ENCODE data around the gene SNX5. TPM values are rescaled to one million over a fixed set of nuclear protein-coding genes. Genes with fewer than 3 reads are reported as not detected.

Gene SNX5
- total RNA-seq, 2 experiments from 2014 or later = 228 to 237 TPM

DNA sequence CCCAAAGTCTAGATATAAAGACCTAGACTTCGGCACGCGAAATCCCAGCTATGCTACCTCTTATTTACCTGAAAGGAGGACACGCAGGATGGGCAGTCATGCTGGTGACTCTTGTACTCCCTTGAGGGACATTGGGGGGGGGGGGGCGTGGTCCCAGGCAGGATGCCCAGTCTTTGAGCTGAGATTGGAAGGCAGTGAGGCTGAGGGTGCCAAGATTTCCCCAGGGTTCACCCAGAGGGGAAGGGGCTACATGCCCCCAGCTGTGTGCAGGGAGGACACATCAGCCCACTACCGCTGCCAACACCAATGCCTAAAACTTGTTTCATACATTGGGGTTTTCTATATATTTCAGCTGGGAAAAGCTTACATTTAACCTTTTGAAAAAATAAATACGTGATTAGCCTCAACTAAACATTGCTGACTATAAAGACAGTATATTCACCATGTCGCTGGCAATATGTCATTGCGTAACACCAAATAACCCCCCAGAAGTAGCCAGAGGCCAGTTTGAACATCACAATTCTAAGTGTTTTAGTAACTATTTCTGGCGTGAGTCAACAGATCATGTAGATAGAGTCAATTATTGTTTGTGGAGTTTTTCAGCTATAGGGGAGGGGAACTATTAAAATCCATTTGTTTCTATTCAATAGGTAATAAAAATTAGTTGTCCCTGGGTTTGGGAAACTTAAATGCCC lies 21.8 kb upstream of the SNX5 start:
- Mint-ChIP-seq H3K4me3 (no peak overlapping the region), H3K4me1 (ENCODE audit: low read depth) (peaks cover 27% of the 10 kb centered on the region), H3K27me3 (ENCODE audit: low read depth) (no peaks in the 10 kb centered on the region), H3K36me3 (ENCODE audit: low read depth) (peaks cover 27% of the 10 kb centered on the region), H3K27ac (no peak overlapping the region), H3K9me3 (no peaks in the 10 kb centered on the region)
- intact Hi-C loops (cut with micrococcal nuclease) = loop anchor here (5.0 kb wide), 1 partner anchor 33 kb away; no protein-coding TSS in a partner anchor
- CTCF ChIA-PET = interaction anchor here (0.8 to 1.6 kb wide), 3 partner anchors 19 to 454 kb away, joined by 3 to 5 read pairs (median 3); no protein-coding TSS in a partner anchor
- no peak for DNase-seq

DNA sequence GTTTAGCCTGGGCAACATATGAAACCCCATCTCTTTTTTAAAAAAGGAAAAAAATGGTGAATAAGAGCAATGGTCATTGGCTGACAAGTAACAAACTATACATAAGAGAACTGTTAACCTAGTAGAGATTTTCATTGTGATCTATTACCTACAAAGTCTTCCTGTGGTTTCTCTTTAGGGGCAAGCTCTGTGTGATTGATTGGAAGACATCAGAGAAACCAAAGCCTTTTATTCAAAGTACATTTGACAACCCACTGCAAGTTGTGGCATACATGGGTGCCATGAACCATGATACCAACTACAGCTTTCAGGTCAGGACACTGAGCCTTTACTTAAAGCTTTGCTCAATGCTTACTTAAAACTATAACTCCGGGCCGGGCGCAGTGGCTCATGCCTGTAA lies 19.4 kb upstream of the SNX5 start:
- Mint-ChIP-seq H3K27ac (no peak overlapping the region), H3K27me3 (ENCODE audit: low read depth) (no peaks in the 10 kb centered on the region), H3K9me3 (no peaks in the 10 kb centered on the region), H3K36me3 (ENCODE audit: low read depth) (peaks cover 31% of the 10 kb centered on the region), H3K4me1 (ENCODE audit: low read depth) (peaks cover 23% of the 10 kb centered on the region), H3K4me3 (no peak overlapping the region)
- no peak for DNase-seq
- CTCF ChIA-PET = no interaction called here
- intact Hi-C loops (cut with micrococcal nuclease) = no loop called here

DNA sequence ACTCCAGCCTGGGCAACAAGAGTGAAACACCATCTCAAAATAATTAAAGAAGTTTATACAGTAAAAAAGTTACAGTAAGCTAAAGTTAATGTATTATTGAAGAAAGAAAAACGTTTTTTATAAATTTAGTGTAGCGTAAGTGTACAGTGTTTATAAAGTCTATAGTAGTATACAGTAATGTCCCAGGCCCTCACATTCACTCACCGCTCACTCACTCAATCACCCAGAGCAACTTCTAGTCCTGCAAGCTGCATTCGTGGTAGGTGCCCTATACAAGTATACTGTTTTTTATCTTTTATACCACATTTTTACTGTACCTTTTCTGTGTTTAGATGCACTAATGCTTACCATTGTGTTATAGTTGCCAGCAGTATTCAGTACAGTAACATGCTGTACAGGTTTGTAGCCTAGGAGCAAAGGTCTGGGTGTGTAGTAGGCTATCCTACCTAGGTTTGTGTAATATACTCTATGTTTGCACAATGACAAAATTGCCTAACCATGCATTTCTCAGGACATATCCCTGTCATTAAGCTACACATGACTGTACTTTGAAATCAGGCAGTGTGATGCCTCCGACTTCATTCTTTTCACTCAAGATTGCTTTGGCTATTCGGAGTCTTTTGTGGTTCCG lies 16.9 kb upstream of the SNX5 start:
- Mint-ChIP-seq H3K4me3 (no peak overlapping the region), H3K9me3 (no peaks in the 10 kb centered on the region), H3K27ac (no peak overlapping the region), H3K36me3 (ENCODE audit: low read depth) (peaks cover 31% of the 10 kb centered on the region), H3K4me1 (ENCODE audit: low read depth) (peaks cover 12% of the 10 kb centered on the region), H3K27me3 (ENCODE audit: low read depth) (no peaks in the 10 kb centered on the region)
- no peak for DNase-seq
- intact Hi-C loops (cut with micrococcal nuclease) = no loop called here
- CTCF ChIA-PET = interaction anchor here (0.6 to 1.3 kb wide), 4 partner anchors 12 to 97 kb away, joined by 3 to 4 read pairs (median 4); no protein-coding TSS in a partner anchor

DNA sequence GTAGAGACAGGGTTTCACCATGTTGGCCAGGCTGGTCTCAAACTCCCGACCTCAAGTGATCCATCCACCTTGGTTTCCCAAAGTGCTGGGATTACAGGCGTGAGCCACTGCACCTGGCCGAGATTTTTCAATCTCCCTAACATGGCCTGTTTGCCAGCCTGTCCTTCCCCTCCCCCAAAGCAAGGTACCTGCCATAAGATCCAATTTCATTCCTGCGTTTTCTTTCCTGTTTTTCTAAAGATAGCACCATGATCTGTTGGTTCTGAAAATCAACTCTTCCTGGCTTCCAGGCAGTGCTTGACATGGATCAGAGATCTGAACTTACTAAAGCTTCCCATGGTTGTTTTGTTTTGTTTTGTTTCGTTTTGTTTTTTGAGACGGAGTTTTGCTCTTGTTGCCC lies 7.7 kb upstream of the SNX5 start:
- no peak for DNase-seq
- Mint-ChIP-seq H3K27me3 (ENCODE audit: low read depth) (no peaks in the 10 kb centered on the region), H3K4me3 (no peak overlapping the region), H3K27ac (no peak overlapping the region), H3K36me3 (ENCODE audit: low read depth) (peaks cover 44% of the 10 kb centered on the region), H3K9me3 (no peaks in the 10 kb centered on the region), H3K4me1 (ENCODE audit: low read depth) (peaks cover 30% of the 10 kb centered on the region)
- intact Hi-C loops (cut with micrococcal nuclease) = no loop called here
- CTCF ChIA-PET = interaction anchor here (0.6 kb wide), 1 partner anchor 109 kb away, joined by 5 read pairs; no protein-coding TSS in a partner anchor

DNA sequence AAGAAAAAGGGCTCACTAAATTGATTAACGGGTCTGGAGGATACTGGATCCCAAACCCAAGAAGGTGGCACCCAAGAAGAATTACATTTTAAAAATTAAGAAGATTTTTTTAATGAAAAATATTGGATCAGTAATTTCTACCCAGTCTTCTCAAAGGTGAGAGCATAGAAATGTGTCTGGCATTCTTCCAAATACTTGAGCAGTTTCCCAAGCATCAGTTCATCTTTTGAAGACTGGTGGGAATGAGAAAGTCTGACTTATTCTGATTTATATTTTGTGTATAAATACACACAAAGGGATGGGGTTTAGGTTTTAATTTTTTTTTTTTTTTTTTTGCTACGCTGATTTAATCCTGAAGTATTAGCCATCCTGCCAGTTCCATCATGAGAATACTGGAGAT lies 3.5 kb upstream of the SNX5 start:
- no peak overlapping the region for H3K27ac Mint-ChIP-seq

DNA sequence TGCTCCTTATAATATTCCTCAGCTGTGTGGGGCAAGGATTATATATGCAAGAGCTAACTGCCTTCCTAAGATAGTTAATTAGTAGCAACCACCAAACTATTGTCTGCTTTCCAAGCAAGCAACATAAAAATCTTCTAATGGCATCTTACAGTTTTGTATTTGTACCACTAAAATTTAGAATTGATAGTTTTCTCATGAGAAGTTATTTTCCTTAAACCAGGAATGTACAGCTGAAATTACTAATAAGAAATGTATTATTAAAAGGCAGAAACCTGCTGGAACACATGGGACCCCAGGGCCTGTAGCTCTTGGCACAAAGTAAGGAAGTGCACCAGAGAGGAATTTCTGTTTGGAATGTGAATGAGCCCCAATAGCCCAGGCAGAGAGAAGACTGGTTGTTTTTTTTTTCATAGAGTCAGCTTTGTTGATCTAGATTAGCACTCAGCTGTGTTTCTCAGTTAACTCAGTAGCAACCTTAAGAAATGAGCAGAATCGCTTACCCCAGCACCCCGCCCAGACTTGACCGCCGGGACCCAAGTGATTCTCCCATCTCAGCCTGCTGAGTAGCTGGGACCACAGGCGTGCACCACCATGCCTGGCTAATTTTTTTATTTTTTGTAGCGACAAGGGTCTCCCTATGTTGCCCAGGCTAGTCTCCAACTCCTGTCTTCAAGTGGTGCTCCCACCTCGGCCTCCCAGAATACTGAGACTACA lies 2.9 kb upstream of the SNX5 start:
- H3K4me1 Mint-ChIP-seq (ENCODE audit: low read depth) = peaks cover 37% of the 10 kb centered on the region
- H3K9me3 Mint-ChIP-seq = no peaks in the 10 kb centered on the region
- CTCF ChIA-PET = interaction anchor here (1.1 to 1.3 kb wide), 2 partner anchors 13 to 19 kb away, joined by 3 to 5 read pairs; no protein-coding TSS in a partner anchor
- intact Hi-C loops (cut with micrococcal nuclease) = no loop called here
- no peak for DNase-seq
- H3K27me3 Mint-ChIP-seq (ENCODE audit: low read depth) = no peaks in the 10 kb centered on the region
- peak overlapping the region; percentile 86 for H3K4me3 Mint-ChIP-seq
- no peak overlapping the region for H3K27ac Mint-ChIP-seq
- H3K36me3 Mint-ChIP-seq (ENCODE audit: low read depth) = peaks cover 59% of the 10 kb centered on the region

More for the DNA sequence above, 3.5 kb upstream of the SNX5 start:
- Mint-ChIP-seq H3K4me1 (ENCODE audit: low read depth) (peaks cover 37% of the 10 kb centered on the region), H3K4me3 (peak overlapping the region; percentile 53), H3K36me3 (ENCODE audit: low read depth) (peaks cover 56% of the 10 kb centered on the region), H3K9me3 (no peaks in the 10 kb centered on the region), H3K27me3 (ENCODE audit: low read depth) (no peaks in the 10 kb centered on the region)
- CTCF ChIA-PET = interaction anchor here (1.1 kb wide), 1 partner anchor 18 kb away, joined by 3 read pairs; no protein-coding TSS in a partner anchor
- no peak for DNase-seq
- intact Hi-C loops (cut with micrococcal nuclease) = no loop called here

DNA sequence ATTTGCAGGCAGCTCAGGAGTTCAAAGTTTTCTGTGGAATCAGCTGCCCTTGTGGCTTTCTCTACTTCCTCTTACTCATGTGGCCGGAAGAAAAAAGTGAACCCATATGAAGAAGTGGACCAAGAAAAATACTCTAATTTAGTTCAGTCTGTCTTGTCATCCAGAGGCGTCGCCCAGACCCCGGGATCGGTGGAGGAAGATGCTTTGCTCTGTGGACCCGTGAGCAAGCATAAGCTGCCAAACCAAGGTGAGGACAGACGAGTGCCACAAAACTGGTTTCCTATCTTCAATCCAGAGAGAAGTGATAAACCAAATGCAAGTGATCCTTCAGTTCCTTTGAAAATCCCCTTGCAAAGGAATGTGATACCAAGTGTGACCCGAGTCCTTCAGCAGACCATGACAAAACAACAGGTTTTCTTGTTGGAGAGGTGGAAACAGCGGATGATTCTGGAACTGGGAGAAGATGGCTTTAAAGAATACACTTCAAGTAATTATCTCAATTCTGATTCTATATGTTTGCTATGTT lies 1.4 kb upstream of the SNX5 start:
- Mint-ChIP-seq H3K4me1 (ENCODE audit: low read depth) (peaks cover 44% of the 10 kb centered on the region), H3K27ac (peak overlapping the region; percentile 98)
- CTCF ChIA-PET = interaction anchor here (0.7 to 1.3 kb wide), 4 partner anchors 7 to 1236 kb away, joined by 3 to 5 read pairs (median 4); partner anchors contain the start of gene RRBP1

DNA sequence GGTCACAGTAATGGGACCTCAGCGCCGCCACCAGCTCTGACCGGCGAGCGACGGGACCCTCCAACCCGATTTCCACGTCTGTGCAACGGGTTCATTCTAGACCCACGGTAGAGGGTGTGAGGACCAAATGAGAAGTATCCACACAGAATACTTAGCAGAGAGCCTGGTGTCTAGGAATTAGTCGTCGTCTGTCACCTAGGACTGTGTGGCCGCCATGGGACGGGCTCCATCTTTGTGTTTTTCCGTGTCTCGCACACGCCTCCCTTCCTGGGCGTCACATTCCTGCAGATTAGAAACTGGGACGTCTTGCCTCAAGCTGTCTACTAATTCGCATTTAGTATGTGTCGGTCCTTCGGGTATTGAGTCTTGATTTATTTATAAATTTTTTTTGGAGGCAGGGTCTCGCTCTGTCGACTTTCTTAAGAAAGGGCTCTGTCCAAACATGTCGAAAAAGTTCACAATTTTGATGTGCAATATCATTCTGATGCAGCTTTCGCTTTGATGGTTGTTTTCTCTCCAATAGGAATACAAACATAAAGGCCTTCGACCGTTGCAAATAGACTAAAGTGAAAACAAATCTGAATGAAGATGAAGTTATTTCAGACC lies 787 bp upstream of the SNX5 start:
- H3K4me1 Mint-ChIP-seq (ENCODE audit: low read depth) = peaks cover 48% of the 10 kb centered on the region
- H3K27me3 Mint-ChIP-seq (ENCODE audit: low read depth) = no peaks in the 10 kb centered on the region
- H3K36me3 Mint-ChIP-seq (ENCODE audit: low read depth) = peaks cover 69% of the 10 kb centered on the region
- DNase-seq = peak; percentile 60
- intact Hi-C loops (cut with micrococcal nuclease) = loop anchor here (1.0 to 5.0 kb wide), 10 partner anchors 27 to 1397 kb away; partner anchors contain the start of genes DSTN, DZANK1, KIF16B and POLR3F
- CTCF ChIA-PET = interaction anchor here (0.7 to 1.4 kb wide), 3 partner anchors 23 to 1236 kb away, joined by 3 read pairs; partner anchors contain the start of gene RRBP1
- peak overlapping the region; percentile 86 for H3K4me3 Mint-ChIP-seq
- no peaks in the 10 kb centered on the region for H3K9me3 Mint-ChIP-seq
- H3K27ac Mint-ChIP-seq = peak overlapping the region; percentile 98

More for the DNA sequence above, 1.4 kb upstream of the SNX5 start:
- intact Hi-C loops (cut with micrococcal nuclease) = loop anchor here (1.0 to 5.0 kb wide), 10 partner anchors 26 to 1397 kb away; partner anchors contain the start of genes DSTN, DZANK1, KIF16B and POLR3F
- Mint-ChIP-seq H3K4me3 (peak overlapping the region; percentile 86), H3K9me3 (no peaks in the 10 kb centered on the region), H3K36me3 (ENCODE audit: low read depth) (peaks cover 63% of the 10 kb centered on the region), H3K27me3 (ENCODE audit: low read depth) (no peaks in the 10 kb centered on the region)
- peak; percentile 42 for DNase-seq

DNA sequence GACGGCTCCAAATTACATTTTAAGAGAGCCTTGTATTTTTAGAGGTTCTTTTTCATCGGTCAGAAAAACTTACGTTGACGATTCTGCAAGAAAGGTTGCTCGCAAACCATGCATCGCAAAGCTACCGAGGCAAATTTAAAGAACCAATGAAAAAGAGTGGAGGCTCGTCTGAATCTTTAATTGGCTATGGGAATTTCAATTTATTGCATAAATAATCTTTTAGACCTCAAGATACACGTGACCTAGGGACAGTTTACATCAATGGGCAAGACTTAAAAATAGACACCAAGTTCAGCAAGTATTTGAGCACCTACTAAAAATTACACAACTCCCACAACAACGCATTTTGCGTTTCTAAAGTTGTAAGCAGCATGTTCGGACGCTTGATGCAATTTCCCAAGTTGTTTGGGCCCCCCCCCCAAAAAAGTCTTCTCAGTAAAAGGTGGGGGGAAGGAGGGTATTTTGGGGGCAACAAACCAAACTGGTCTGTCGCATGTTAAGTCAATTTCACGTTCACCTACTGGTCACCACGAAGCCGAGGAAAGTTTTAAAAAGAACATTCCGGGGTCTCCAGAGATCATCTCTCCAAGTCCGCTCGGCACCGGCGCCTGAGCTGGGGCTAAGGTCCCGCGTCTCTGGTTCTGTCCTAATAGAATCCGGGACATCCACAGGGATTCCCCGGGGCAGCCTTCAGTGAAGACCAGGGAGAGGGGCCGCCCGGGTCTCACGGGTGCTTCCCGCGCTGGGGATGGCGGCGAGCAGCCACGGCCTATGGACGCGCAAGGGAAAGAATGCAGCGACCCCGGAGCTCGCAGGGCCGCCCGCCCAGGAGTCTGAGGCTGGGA lies 851 bp downstream of the SNX5 start:
- DNase-seq = peak; percentile 41

DNA sequence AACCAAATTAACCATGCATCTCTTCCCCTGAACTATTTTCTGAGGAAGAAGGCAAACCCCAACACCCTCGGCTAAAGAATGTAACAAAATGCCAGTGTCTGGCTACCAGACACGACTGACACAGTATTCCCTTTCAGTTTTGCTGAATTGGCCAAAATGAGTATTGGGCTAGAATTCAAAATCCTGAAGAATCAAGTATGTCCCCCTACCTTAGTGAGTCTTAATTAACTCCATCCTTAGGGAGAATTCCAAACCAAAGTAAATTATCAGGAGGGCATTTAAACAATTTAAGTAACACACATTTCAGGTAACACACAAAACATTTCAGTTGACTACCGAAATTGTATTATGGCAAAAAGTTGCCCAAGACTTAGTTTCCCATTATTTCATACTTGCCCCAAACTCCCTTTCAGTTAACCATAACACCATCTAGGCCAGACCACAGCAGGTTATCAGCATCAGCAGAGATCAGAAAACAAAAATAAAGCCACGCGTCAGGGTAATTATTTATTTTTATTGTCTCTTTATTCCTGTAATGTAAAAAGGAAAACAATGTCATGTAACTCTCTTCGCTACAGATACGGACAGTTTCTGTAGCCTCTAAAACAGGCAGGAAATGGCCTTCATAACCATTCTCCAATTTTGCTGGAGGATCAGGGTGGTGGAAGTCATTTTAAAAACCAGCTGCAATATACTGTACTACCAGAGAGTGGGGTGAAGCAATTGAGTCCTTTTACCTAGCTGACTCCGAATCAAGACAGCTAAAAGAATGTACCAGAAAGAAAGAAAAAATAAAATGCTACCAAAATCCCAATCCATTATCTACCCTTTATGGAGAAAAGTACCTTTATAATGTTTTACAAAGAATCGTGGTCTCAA lies 1.9 kb downstream of the SNX5 start:
- intact Hi-C loops (cut with micrococcal nuclease) = loop anchor here (5.0 kb wide), 3 partner anchors 354 to 1239 kb away; no protein-coding TSS in a partner anchor
- Mint-ChIP-seq H3K9me3 (no peaks in the 10 kb centered on the region), H3K27ac (peak overlapping the region; percentile 97)

More for the DNA sequence above, 851 bp downstream of the SNX5 start:
- CTCF ChIA-PET = interaction anchor here (0.8 to 1.7 kb wide), 5 partner anchors 9 to 286 kb away, joined by 3 to 8 read pairs (median 5); partner anchors contain the start of gene RRBP1
- Mint-ChIP-seq H3K27ac (peak overlapping the region; percentile 97), H3K9me3 (no peaks in the 10 kb centered on the region), H3K36me3 (ENCODE audit: low read depth) (peaks cover 77% of the 10 kb centered on the region), H3K4me1 (ENCODE audit: low read depth) (peaks cover 50% of the 10 kb centered on the region), H3K4me3 (peak overlapping the region; percentile 86), H3K27me3 (ENCODE audit: low read depth) (no peaks in the 10 kb centered on the region)
- intact Hi-C loops (cut with micrococcal nuclease) = loop anchor here (1.0 to 5.0 kb wide), 12 partner anchors 8 to 1395 kb away; partner anchors contain the start of genes DSTN, DZANK1, KAT14 and KIF16B

More for the DNA sequence above, 1.9 kb downstream of the SNX5 start:
- Mint-ChIP-seq H3K36me3 (ENCODE audit: low read depth) (peaks cover 76% of the 10 kb centered on the region), H3K4me3 (peak overlapping the region; percentile 86), H3K4me1 (ENCODE audit: low read depth) (peaks cover 47% of the 10 kb centered on the region), H3K27me3 (ENCODE audit: low read depth) (no peaks in the 10 kb centered on the region)
- CTCF ChIA-PET = interaction anchor here (0.6 to 1.7 kb wide), 7 partner anchors 8 to 284 kb away, joined by 3 to 8 read pairs (median 4); partner anchors contain the start of gene RRBP1
- peak; percentile 25 for DNase-seq

Measured in activated naive CD4-positive, alpha-beta T cell treated with anti-CD3 and anti-CD28 coated beads for 36 hours (primary cell).